ENCODE measurements around the gene NRG2.

The NRG2 gene

DNA sequence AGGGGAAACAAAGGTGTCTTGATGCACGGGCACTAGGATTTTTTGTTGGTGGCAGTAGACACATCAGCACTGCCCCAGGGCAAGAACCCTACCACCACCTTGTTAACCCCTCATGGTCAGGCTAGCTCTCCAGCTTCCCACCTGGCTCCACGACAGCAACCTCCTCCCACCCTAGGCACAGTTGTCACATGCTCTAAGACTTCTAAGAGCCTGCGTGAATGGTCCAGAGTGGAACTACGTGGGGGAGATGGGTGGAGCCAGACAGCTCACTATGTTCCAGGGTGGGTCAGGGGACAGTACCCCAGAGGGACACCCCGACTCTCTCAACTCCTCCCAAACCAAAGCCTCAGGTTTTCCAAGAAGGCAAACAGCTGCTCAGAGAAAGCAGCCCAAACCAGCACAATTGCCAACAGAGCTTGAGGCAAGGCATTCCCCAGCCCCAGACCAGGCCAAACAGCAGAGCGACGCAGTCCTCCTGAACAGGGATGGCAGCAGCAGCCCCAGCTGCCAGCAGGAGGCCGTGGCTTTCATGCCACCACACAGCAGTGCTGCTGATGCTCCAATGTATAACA is 78.0 kb downstream of the NRG2 start:
- DNase-seq, result no peak

DNA sequence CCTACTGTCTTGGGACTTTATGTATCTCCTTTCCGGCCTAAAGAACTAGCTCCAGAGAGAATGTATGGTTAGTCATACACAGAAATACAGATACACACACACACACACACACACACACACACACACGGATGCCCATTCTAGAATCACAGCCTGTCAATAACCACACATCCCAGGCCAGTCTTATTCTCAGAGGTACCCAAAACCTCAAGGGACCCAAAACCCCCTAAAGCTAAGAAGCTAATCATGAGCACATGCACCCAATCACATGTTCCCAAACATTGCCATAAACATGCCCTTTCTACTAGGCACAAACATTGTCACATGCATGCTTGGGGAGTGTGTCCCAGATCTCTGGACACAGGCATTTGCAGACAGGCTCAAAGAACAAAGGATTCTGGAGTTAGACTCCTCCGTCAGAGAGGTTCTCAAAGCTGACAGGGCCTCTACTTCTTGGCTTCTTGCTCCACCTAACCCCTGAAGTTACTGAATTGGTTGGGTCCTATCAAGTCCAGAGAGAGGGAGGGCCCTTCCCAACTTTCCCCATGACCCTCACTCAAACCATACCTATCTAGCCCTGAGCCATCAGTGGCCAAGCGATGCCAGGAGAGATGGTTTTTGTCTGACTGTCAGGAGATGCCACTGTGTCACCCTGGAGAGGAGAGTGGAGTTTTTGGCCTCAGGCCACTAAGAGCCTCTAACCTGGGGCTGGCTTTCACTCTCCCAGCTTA is 78.7 kb downstream of the NRG2 start:
- no peak for DNase-seq

DNA sequence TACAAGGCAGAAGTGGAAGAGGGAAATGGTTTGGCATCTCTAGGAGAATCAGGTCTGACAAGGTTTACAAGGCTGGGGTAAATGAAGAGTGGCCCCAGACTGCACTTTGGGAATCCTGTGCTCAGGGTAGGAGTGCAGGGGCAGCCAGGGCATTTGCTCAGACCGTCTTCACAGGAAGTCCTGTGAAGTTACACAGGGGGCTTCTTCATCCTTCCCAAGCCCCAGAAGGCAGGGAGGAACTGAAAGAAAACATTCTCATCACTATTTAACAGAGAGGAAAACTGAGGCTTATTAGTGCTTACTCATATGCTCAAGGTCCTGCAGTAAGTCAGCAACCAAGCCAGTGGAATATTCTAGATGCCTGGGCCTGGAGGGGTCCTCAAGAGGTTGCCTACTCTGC is 80.7 kb downstream of the NRG2 start:
- no peak for DNase-seq

DNA sequence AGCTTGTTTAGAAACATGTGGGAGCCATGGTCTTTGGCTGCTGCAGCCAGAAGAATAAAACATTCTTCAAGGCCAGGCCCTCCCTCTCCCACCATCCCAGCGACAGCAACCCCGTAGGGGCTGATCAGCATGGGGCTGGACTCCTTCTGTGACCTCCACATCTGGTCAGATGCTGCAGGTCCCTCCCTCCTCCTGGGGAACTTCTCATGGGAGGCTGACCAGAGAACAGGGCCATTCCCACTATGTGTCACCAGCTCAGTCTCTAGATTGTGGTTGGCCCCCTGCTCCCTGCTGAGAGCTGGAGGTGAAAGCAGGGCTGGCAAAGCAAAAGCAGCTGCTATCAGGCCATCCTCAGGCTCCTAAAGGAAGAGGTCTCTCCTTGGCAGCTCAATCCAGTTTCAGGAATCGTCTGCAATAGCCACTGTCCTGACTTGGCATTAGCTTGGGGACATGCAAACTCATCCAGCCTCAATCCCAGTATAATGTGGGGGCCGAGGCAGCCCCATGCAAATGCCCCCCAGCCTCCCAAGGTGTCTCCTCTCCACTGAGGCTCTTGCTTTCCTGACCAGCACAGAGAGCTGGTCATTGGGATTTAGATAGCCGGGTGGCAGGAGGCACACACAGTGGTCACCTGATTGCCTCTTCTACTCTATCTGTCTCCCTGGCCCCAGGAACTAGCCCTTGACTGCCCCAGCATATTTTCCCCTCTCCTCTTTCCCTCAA is 81.5 kb downstream of the NRG2 start:
- no peak for DNase-seq

DNA sequence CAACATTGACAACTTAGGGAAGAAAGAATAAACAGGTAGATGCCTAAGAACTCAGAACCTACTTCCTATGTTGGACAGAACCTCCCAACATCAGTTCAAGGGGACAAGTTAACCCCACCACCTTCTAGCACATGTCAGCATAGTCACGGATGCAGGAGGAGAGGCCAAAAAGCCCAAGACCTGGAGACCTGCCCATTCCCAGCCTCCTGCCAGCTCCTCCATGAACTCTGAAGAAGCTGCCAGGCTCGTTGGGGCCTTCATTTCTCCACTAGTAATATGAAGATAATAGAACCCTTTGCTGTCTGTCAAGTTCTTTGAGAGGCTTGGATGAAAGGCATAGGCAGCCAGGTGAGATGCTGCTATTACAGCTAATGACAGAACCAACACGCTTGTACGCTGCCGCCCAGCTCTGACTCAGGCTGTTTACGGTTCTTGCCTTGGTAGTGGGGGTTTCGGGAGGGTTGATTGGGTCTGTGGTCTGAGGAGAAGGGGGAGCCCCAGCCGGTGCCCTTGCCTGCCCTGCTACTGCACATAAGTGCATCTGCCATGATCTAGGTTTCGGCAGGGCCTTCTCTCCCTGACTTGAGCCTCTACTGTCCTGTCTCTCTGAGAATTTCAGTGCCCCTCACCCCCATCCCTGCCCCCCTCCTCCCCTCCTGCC is 82.2 kb downstream of the NRG2 start:
- no peak for DNase-seq

DNA sequence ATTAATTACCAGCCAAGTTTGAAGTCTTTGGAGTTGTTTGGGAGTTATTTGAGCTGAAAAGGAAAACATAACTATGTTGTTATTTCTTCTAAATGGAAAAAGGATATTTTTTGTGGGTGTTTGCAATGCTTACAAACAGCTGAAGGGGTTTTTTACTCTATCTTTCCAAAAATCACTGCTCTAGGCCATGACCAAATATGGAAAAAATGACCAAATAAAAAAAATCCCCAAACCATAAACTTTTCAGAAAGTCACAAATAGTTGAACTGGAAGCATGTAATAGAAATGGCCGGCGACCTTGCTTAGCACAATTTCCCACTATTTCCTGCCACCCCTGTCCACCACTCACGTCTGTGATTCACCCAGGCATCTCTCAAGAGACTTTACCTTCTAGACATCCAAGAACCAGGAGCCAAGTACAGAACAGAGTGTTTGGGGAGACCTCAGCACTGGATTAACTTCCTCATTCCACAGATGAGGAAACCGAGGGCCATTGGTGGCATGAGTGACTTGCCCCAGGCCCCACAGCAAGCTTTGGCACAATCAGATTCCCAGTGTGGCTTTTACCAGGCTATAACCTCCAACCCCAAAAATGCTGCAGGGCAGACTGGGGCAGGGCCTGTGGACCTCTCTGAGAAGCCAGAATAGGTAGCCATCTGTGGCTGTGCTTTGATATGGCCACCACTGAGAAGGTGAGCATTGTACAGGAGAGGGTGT is 84.5 kb downstream of the NRG2 start:
- no peak for DNase-seq

DNA sequence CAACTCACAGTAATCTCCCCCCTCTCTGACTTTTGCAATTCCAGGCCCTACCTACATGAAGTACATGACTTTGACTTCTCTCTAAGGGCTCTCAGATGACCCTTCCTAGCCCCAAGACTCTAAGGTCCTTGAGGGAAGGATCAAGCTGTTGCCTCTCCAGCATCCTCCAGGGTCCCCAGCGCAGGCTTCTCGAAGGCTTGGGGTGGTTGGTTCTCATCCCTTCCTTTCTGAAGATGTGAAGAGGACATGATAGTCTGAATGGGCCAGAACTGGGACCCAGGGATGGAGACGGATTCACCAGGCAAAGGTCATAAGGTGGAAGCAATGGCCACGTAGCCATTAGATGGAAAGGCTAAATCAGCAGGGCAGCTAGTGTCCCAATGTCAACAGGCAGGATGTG is 86.8 kb downstream of the NRG2 start:
- no peak for DNase-seq

DNA sequence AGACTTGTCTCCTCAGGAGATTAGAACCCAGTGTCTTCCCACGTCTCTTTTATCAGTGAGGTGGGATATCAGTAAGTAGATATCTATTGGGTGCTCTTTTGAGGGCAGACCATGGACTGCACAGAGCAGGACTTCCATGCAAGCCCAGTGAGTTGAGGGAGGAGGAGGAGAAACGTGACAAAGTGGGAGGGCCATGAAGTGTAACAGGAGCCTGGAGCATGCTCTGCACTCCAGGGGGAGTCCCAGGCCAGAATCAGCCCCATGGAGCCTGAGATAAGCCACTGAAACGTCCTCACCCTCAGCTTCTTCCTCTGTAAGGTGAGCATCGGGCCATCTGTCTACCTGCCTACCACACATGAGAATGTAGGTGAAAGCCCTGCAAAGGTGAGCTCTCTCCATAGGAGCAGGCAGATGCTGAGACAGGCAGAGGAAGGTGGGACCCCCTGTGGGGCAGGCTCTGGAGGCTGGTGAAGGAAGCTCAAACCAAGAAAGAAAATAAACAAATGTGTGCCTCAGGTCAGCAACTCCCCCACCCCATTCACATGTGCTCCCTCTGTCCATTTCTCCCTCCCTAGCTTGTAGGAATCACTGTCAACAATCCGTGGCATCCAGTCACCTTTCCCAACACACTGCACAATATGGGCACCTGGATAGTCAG is 87.4 kb downstream of the NRG2 start:
- DNase-seq, result no peak

DNA sequence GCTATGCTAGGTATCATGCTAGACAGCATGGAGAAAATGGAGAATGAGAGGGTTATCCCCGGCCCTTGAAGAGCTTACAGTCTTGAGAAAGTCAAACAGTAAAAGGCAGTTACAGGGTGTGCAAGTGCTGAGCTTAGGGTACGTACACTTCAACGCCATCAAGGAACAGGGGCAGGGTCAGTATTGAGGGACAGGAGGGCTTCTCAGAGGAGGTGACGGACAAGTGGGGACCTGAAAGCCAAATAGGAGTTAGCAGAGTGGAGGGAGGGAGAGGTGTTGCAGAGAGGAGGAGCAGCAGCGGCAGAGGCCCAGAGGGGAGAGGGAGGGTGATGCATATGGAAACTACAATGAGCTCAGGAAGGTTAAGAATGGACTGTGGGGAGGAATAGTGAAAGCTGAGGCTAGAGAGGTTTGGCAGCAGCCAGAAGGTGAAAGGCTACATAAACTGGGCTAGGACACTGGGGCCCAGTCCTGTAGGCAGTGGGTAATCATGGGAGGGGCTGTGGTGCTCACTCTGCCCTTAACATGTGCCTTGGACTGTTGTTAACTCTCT is 88.0 kb downstream of the NRG2 start:
- DNase-seq, result no peak

DNA sequence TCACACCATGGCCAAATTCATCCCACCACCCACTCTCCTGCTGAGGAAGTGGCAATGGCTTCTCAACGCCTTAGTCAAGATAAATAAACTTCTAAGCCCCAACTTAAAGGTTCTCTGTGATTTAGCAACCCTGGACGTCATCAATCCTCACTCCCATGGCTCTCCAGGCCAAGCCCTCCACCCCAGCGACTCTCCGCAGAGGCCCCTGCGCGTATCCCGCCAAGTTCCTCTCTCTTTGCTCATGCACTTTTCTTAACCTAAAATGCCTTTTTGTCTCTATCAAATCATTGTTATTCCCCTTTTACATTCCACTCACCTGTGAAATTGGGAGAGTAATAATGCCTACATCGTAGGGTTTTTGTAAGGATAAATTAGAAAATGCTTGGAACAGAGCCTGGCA is 88.6 kb downstream of the NRG2 start:
- no peak for DNase-seq

DNA sequence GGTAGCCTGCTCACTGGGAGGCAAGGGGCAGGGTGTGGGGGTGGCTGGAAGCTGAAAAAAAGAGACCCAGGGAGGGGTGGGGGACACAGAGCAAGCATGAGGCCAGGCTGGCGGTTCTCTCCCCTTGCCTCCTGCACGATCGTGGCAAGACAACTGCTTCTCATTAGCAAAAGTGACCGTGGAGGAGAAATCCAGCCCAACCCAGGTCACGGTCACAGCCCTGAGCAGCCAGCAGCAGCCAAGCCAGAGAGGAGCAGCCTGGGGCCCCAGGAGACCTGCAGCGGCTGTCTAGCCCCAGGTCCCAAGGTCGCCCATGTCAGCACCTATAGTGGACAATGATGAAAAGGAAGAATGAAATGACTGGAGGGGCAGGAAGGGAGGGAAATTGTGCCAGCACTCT is 89.1 kb downstream of the NRG2 start:
- no peak for DNase-seq

DNA sequence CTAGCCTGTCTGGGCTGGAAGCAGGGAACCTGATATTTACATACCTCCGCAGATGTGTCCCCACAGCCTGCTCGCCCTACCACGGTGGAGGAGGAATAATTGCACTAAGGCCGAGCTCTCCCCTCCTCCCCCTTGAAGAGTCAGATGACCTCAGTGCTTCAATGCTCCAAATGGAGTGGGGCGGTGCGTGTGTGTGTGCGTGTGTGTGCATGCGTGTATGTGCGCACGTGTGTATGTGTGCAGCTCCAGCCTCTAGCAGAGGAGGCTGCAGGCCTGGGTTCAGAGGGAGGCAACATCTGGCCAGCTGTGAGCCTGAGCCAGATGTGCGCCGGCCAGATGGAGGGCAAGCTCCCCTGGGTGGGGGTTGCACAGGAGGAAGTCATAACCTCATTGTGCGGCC is 90.5 kb downstream of the NRG2 start:
- DNase-seq, result no peak

DNA sequence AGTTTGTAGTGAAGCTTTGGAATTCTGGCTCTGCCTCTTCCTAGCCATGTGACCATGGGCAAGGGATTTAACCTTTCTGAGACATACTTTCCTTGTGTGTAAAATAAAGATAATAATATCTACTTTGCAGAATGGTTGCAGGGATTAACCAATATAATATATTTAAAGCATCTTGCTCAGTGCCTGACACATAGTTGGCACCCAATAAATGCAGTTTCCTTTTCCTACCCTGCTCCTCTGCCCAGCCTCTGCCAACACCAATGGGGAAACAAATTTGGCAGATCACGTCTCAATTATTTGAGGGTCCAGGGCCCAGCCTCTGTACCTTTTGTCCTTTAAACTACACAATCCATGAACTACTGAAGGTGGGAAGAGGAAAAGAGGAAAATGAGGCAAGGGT is 91.1 kb downstream of the NRG2 start:
- no peak for DNase-seq

DNA sequence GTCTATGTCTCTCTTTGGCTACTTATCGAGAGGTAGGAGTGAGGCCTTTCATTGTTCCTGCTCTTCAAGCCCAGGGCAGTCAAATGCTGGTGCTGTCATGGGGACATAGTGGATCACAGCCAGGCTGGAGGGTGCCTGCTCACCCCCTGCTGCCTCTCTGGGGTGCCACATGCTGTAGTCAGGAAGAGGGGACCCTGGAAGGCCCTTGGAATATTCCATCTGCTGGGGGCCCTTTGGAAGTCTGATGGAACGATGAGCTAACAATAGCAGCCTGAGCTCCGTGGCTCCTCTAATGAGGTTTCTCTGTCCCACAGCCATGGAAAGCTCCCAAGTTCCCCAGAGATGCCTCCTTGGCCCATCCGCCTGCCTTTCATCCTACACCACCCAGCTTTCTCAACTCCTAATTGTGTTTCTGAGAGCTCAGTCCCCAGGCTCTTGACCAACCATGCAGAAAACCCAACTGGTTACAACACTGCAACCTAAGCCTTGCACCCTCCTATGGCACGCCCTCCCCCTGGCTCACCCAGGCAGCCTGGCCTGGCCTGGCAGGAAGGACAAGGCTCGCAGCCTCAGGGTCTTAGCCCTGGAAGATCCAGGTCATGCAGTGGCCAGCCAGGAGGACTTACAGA is 91.7 kb downstream of the NRG2 start:
- no peak for DNase-seq

DNA sequence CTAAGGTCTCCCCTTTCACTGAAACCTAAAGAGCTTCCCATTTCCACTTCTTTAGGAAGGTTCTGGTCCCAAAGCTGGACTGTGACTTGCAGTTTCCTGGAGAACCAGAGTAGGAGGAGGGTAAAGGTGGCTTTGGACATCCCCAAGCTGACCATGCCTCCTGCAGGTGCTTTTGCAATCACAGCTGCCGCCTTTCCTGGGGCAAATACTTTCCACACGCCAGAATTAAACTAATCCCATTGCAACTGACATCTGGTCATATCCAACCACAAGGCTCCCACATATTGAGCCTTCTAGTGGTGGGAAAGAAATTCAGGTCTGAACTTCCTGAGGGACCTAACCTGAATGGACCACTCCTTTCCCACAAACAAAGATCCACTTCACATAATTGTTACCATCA is 92.7 kb downstream of the NRG2 start:
- no peak for DNase-seq

DNA sequence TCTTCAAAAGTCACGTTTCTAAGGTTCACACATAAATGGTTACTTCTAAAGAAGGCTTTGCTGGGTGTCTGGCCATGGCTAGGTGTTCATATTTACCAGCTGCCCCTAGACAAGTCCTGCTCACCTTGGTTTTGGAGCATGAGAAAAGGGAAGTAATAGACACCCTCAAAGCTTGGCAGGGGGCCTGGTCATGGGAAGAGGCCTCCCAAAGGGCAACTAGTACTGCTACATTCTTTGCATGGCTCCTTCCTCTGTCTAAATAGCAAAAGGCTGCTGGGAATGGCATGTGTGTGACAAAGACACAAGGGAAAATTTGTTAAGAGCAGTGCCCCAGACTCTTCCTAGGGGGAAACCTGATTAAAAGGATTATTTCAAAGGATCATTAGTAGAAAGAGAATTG is 93.4 kb downstream of the NRG2 start:
- no peak for DNase-seq

DNA sequence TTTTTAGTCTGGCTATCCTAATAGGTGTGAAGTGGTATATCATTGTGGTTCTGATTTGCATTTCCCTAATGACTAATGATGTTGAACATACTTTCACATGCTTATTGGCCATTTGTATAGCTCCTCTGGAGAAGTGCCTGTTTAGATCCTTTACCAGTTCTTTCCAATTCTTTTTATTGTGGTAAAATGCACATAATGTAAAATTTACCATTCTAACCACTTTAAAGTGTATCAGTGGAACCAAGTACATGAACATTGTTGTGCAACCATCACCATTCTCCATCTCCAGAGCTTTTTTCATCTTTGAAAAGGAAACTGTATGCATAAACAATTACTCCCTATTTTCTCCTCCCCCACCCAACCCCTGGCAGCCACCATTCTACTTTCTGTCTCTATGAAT is 95.4 kb downstream of the NRG2 start:
- DNase-seq, result no peak

DNA sequence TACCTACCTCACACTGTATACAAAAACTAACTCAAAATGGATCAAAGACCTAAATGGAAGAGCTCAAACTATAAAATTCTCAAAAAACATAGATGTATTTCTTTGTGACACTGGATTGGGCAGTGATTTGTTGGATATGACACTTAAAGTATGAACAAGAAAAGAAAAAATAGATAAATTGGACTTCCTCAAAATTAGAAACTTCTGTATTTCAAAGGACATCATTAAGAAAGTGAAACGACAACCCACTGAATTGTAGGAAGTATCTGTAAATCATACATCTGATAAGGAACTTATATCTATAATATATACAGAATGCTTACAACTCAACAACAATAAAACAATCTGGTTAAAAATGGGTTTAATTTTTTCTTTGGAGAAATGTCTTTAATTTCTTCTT is 96.7 kb downstream of the NRG2 start:
- DNase-seq, result no peak

DNA sequence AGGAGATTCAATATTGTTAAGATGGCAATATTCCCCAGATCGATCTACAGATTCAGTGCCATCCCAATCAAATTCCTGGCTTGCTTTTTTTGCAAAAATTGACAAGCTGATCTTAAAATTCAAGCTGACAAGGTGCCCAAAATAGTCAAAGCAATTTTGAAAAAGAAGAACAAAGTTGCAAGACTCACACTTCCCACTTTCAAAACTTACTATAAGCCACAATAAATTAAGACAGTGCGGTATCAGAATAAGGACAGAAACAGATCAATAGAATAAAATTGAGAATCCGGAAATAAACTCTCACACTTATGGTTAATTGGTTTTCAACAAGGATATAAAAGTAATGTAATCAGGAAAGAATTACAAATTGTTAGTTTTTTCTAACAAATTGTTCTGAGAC is 97.1 kb downstream of the NRG2 start:
- DNase-seq, result no peak

DNA sequence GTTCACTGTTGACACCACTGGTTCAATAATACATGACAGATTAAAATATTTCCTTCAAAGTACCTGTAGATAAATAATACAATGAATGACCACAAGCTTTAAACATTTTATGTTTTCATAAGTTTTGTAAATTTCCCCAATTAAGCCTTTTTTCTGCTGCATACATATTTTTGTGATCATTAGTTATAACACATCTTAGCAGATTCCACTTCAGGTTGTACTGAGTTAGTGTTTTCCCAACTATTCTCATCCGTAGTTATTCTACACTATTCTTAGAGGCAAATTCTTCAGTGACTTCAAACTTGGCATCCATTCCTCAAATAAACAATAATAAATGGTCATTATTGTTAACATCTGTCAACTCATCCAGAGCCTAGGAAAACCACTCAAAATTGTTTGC is 100.9 kb downstream of the NRG2 start:
- no peak for DNase-seq

DNA sequence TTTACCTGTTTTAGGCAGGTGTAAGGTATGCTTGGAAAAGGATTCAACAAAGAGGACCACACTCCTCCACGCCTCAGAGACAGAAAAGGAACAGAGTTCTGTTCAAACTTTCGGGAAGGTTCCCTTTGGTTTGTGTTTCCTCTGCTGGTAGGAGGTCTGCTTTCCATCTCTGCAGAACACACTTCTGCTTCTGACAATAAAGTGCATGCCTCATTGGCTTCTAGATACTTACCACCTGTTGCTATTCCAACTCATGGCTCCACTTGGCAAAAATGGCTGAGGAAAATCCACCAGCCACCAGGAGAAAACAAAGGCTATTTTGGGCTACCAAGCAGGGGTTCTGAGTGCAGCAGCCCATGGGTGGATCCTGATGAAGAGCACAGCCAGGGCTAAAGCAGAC is 112.7 kb downstream of the NRG2 start:
- no peak for DNase-seq
